HepG2 (cell line): ENCODE measurements around the gene VILL. TPM values are rescaled to one million over a fixed set of nuclear protein-coding genes. Genes with fewer than 3 reads are reported as not detected.

Source experiments
- AGO2 ChIP-seq: fragments of 200-400 bp; formaldehyde crosslinking; optimal IDR thresholded peaks from 2 replicates; pipeline ENCODE3; 2017; ENCODE audit warnings: mild to moderate bottlenecking, low read depth, low read length, moderate library complexity
- DNMT1 ChIP-seq: sonication (generic); formaldehyde crosslinking; IDR thresholded peaks from 2 replicates; pipeline ENCODE4 v1.5.1; 2020; ENCODE audit warnings: mild to moderate bottlenecking, missing genetic modification reagents
- FOSL2 ChIP-seq: sonication (generic); formaldehyde crosslinking; IDR thresholded peaks from 2 replicates; pipeline ENCODE4 v1.4.0; 2020; ENCODE audit warnings: missing genetic modification reagents
- FUBP1 ChIP-seq: sonication (generic); formaldehyde crosslinking; IDR thresholded peaks from 2 replicates; pipeline ENCODE4 v1.5.1; 2020; ENCODE audit warnings: missing genetic modification reagents, mild to moderate bottlenecking, borderline replicate concordance
- MXD1 ChIP-seq: sonication (generic); formaldehyde crosslinking; IDR thresholded peaks from 2 replicates; pipeline ENCODE4 v1.4.0; 2020; ENCODE audit warnings: mild to moderate bottlenecking, missing genetic modification reagents
- NCOA1 ChIP-seq: sonication (generic); formaldehyde crosslinking; IDR thresholded peaks from 2 replicates; pipeline ENCODE4 v1.9.0; 2021; ENCODE audit warnings: missing genetic modification reagents
- NR2F1 ChIP-seq, 2 experiments: fragments of 450-650 bp in 1 of 2; formaldehyde crosslinking in 1 of 2; IDR thresholded peaks; 2 replicates each; pipeline versions ENCODE4 v1.5.0 to v1.6.1; 2016 to 2020; ENCODE audit warnings: mild to moderate bottlenecking in 1 of 2, missing compliant biosample characterization in 1 of 2, missing genetic modification reagents in 1 of 2, moderate library complexity in 1 of 2
- NR2F6 ChIP-seq, 2 experiments: IDR thresholded peaks; 2 replicates each; pipeline ENCODE4 v1.6.1; 2016; ENCODE audit warnings: antibody characterized with exemption in 1 of 2, mild to moderate bottlenecking in 1 of 2
- PITX1 ChIP-seq: sonication (generic); formaldehyde crosslinking; IDR thresholded peaks from 2 replicates; pipeline ENCODE4 v1.5.1; 2020; ENCODE audit warnings: mild to moderate bottlenecking, missing genetic modification reagents
- PLRG1 ChIP-seq: fragments of 450-650 bp; conservative IDR thresholded peaks from 2 replicates; pipeline ENCODE4 v1.6.1; 2016
- RBFOX2 ChIP-seq: fragments of 200-400 bp; formaldehyde crosslinking; IDR thresholded peaks from 2 replicates; pipeline ENCODE4 v1.6.1; 2017; ENCODE audit warnings: low read depth, mild to moderate bottlenecking, low read length
- STAT5B ChIP-seq: sonication (generic); formaldehyde crosslinking; IDR thresholded peaks from 2 replicates; pipeline ENCODE4 v1.4.0; 2020; ENCODE audit warnings: missing genetic modification reagents
- TRIM22 ChIP-seq: fragments of 450-650 bp; IDR thresholded peaks from 2 replicates; pipeline ENCODE4 v1.6.1; 2017
- TRIM24 ChIP-seq: sonication (generic); formaldehyde crosslinking; IDR thresholded peaks from 2 replicates; pipeline ENCODE4 v1.8.0; 2022; ENCODE audit warnings: mild to moderate bottlenecking, missing genetic modification reagents
- ZBTB7B ChIP-seq: sonication (generic); formaldehyde crosslinking; IDR thresholded peaks from 2 replicates; pipeline ENCODE4 v1.4.0; 2020; ENCODE audit warnings: missing genetic modification reagents
- ZNF232 ChIP-seq: sonication (generic); formaldehyde crosslinking; IDR thresholded peaks from 2 replicates; pipeline ENCODE4 v1.4.0; 2020; ENCODE audit warnings: missing genetic modification reagents, borderline replicate concordance
- ZNF280D ChIP-seq: sonication (generic); formaldehyde crosslinking; IDR thresholded peaks from 2 replicates; pipeline ENCODE4 v1.5.1; 2020; ENCODE audit warnings: mild to moderate bottlenecking, missing genetic modification reagents
- ZNF589 ChIP-seq: sonication (generic); formaldehyde crosslinking; conservative IDR thresholded peaks from 2 replicates; pipeline ENCODE4 v1.8.0; 2022; ENCODE audit warnings: mild to moderate bottlenecking, moderate library complexity, missing genetic modification reagents
- ZNF616 ChIP-seq: sonication (generic); formaldehyde crosslinking; IDR thresholded peaks from 2 replicates; pipeline ENCODE4 v1.5.0; 2020; ENCODE audit warnings: low read depth, mild to moderate bottlenecking, missing genetic modification reagents
- ZNF704 ChIP-seq: sonication (generic); formaldehyde crosslinking; IDR thresholded peaks from 2 replicates; pipeline ENCODE4 v1.8.1; 2023; ENCODE audit warnings: mild to moderate bottlenecking, inconsistent platforms, moderate library complexity, missing genetic modification reagents, borderline replicate concordance
- polyA plus RNA-seq, 8 experiments: library from polyadenylated mRNA; depleted of rRNA in 3 of 8; stranded (reverse) in 7 of 8; unstranded in 1 of 8; fragments of >200 nt; fragmentation: Illumina TruSeq in 4 of 8; extraction: Trizol in 4 of 8; gene quantifications; 2 replicates each; pipeline versions ENCODE4 v1.2.1 to v1.2.3, GENCODE V29; 2011 to 2016; ENCODE audit warnings: low read depth in 4 of 8, missing spikeins in 1 of 8, mixed read lengths in 1 of 8; ENCODE audit not compliant: insufficient read depth in 1 of 8
- total RNA-seq, 5 experiments: library from RNA; depleted of rRNA; stranded (reverse); fragments of >200 nt; fragmentation: Illumina TruSeq; extraction: Trizol; gene quantifications; 2 replicates each; pipeline ENCODE4 v1.2.3, GENCODE V29; 2016; ENCODE audit warnings: low read depth in 1 of 5

The VILL gene
- total and polyA plus RNA-seq, 2 of the 13 experiments (the other 11 are each of a cell fraction or from before 2014, with no cell fraction given), result 3.2 to 5.3 TPM

- no peak for TF ChIP-seq ZNF704
- TF ChIP-seq ZNF280D, result no peak
- no peak for TF ChIP-seq NR2F1 (CRISPR knock-in tag; IDR thresholded peaks at IDR 0.05)
- no peak for TF ChIP-seq FUBP1 (CRISPR knock-in tag)
- no peak for TF ChIP-seq ZBTB7B (CRISPR knock-in tag)
- no peak for TF ChIP-seq RBFOX2
- no peak for TF ChIP-seq ZNF589 (CRISPR knock-in tag)
- no peak for TF ChIP-seq AGO2
- TF ChIP-seq PITX1 (CRISPR knock-in tag), result no peak
- no peak for TF ChIP-seq NCOA1 (CRISPR knock-in tag)
- no peak for TF ChIP-seq NR2F6 (IDR thresholded peaks at IDR 0.05)
- no peak for TF ChIP-seq NR2F6 (CRISPR knock-in tag; IDR thresholded peaks at IDR 0.05)
- no peak for TF ChIP-seq PLRG1
- TF ChIP-seq ZNF616 (CRISPR knock-in tag), result no peak
- no peak for TF ChIP-seq FOSL2
- TF ChIP-seq TRIM24 (CRISPR knock-in tag), result no peak
- TF ChIP-seq ZNF232 (CRISPR knock-in tag), result no peak
- TF ChIP-seq DNMT1 (CRISPR knock-in tag), result no peak
- TF ChIP-seq TRIM22, result no peak
- no peak for TF ChIP-seq STAT5B (CRISPR knock-in tag)
- peak; percentile 49; the same call in 1 of the 2 replicates for TF ChIP-seq MXD1
Observed at GRCh38 chr3:37980462-37981347, 9.9 kb upstream of the VILL start (continued).
